ENCODE measurements around the gene ARHGEF4.

DNA sequence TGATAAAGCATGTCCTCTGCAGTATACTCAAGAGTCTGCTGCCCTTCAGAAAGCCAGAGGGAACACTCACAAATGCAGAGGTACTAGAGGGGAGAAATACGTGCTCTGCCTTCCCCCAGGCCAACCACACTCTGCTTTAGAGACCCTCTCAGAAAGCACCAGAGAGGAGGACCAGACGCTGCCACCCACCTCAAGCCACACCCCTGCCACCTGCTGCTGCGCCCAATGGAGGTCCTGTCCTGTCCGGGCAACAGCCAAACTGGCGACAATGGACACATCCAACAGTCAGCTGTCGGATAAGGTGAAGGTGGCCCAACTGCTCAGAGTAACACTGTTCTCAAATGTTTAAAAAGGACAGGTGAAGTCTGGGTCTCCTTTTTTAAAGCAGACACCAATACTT is 211.9 kb downstream of the ARHGEF4 start:
- TF ChIP-seq POLR2A (IDR thresholded peaks at IDR 0.05), result no peak
- TF ChIP-seq, protein P1, sequence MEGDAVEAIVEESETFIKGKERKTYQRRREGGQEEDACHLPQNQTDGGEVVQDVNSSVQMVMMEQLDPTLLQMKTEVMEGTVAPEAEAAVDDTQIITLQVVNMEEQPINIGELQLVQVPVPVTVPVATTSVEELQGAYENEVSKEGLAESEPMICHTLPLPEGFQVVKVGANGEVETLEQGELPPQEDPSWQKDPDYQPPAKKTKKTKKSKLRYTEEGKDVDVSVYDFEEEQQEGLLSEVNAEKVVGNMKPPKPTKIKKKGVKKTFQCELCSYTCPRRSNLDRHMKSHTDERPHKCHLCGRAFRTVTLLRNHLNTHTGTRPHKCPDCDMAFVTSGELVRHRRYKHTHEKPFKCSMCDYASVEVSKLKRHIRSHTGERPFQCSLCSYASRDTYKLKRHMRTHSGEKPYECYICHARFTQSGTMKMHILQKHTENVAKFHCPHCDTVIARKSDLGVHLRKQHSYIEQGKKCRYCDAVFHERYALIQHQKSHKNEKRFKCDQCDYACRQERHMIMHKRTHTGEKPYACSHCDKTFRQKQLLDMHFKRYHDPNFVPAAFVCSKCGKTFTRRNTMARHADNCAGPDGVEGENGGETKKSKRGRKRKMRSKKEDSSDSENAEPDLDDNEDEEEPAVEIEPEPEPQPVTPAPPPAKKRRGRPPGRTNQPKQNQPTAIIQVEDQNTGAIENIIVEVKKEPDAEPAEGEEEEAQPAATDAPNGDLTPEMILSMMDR (IDR thresholded peaks at IDR 0.05), result no peak

Data from heart left ventricle (tissue), 13 donors.